Smooth muscle cell (in vitro differentiated cells): ENCODE results near the gene DPH7. TPM values are rescaled to one million over a fixed set of nuclear protein-coding genes. Genes with fewer than 3 reads are reported as not detected.

Source experiments
- DNase-seq: peaks from one replicate; lab custom pipeline; 2025; ENCODE audit not compliant: unreplicated experiment; lab: John Stamatoyannopoulos, UW
- H2AFZ ChIP-seq: fragments of 200-600 bp; sonication (generic); 2 replicates; pipeline ENCODE4 v1.6.0; 2016; ENCODE audit warnings: antibody characterized with exemption, low read depth, mild to moderate bottlenecking
- H3F3A ChIP-seq: fragments of 200-600 bp; sonication (generic); 2 replicates; pipeline ENCODE4 v1.6.0; 2017; ENCODE audit warnings: antibody characterized with exemption, low read depth
- H3K27ac ChIP-seq: fragments of 200-600 bp; sonication (generic); 2 replicates; pipeline ENCODE4 v1.5.1; 2016; ENCODE audit warnings: low read depth, mild to moderate bottlenecking
- H3K27me3 ChIP-seq: fragments of 200-600 bp; sonication (generic); 2 replicates; pipeline ENCODE4 v1.6.1; 2016; ENCODE audit warnings: low read depth, mild to moderate bottlenecking
- H3K36me3 ChIP-seq: fragments of 200-600 bp; sonication (generic); 2 replicates; pipeline ENCODE4 v1.5.1; 2016; ENCODE audit warnings: low read depth
- H3K4me1 ChIP-seq: fragments of 200-600 bp; sonication (generic); 2 replicates; pipeline ENCODE4 v1.5.1; 2016; ENCODE audit warnings: low read depth
- H3K4me2 ChIP-seq: fragments of 200-600 bp; sonication (generic); 2 replicates; pipeline ENCODE4 v1.6.0; 2016; ENCODE audit warnings: mild to moderate bottlenecking
- H3K4me3 ChIP-seq: fragments of 200-600 bp; sonication (generic); 2 replicates; pipeline ENCODE4 v1.5.1; 2016; ENCODE audit warnings: mild to moderate bottlenecking
- H3K79me2 ChIP-seq: fragments of 200-600 bp; sonication (generic); 2 replicates; pipeline ENCODE4 v1.6.0; 2016; ENCODE audit warnings: low read depth, mild to moderate bottlenecking
- H3K9ac ChIP-seq: fragments of 200-600 bp; sonication (generic); 2 replicates; pipeline ENCODE4 v1.6.0; 2016; ENCODE audit warnings: low read depth
- H3K9me3 ChIP-seq: fragments of 200-600 bp; sonication (generic); replicated peaks from 2 replicates; pipeline ENCODE4 v1.5.1; 2016; ENCODE audit warnings: low read depth
- H4K20me1 ChIP-seq: fragments of 200-600 bp; sonication (generic); 2 replicates; pipeline ENCODE4 v1.6.0; 2016; ENCODE audit warnings: low read depth
- CTCF ChIP-seq: fragments of 200-600 bp; sonication (generic); IDR thresholded peaks from 2 replicates; pipeline ENCODE4 v1.5.1; 2017; ENCODE audit warnings: borderline replicate concordance, mild to moderate bottlenecking, antibody characterized with exemption; ENCODE audit not compliant: insufficient read depth, poor library complexity, severe bottlenecking
- WGBS: methylation state at CpG from one replicate; pipeline ENCODE4 v1.1.7; 2016; ENCODE audit warnings: low lambda C conversion rate; 5-methylcytosine and 5-hydroxymethylcytosine counted together
- polyA plus RNA-seq: library from polyadenylated mRNA; unstranded; fragments of >200 nt; fragmentation: Nextera tagmentation; extraction: Ambion mirVana; gene quantifications from 2 replicates; pipeline ENCODE4 v1.2.1, GENCODE V29; 2016
- total RNA-seq: library from RNA; depleted of rRNA; stranded (reverse); fragments of >200 nt; gene quantifications from 2 replicates; pipeline ENCODE4 v1.2.3, GENCODE V29; 2014

The DPH7 gene
- total and polyA plus RNA-seq, 2 experiments from 2014 or later, result 18.2 to 21.8 TPM

GRCh38 chr9:137614631-137615386, 36.1 kb upstream of the DPH7 start:
- WGBS, result 98% methylated on average over 25 of the region's 25 CpGs

GRCh38 chr9:137613738-137614523, 35.2 kb upstream of the DPH7 start:
- Histone ChIP-seq H2AFZ (no peak overlapping the region), H3K27me3 (no peaks in the 10 kb centered on the region), H3K4me1 (peaks cover 6% of the 10 kb centered on the region), H3K9me3 (no peaks in the 10 kb centered on the region), H3K4me3 (no peak overlapping the region), H4K20me1 (no peaks in the 10 kb centered on the region), H3K4me2 (no peak overlapping the region), H3K9ac (no peak overlapping the region), H3K79me2 (peaks cover 30% of the 10 kb centered on the region), H3K36me3 (no peaks in the 10 kb centered on the region), H3K27ac (peak overlapping the region; percentile 96), H3F3A (no peaks in the 10 kb centered on the region)
- no peak for DNase-seq
- 95% methylated on average over 26 of the region's 27 CpGs for WGBS
- no peak for TF ChIP-seq CTCF

More at GRCh38 chr9:137614631-137615386, 36.1 kb upstream of the DPH7 start:
- Histone ChIP-seq H3K4me1 (peaks cover 6% of the 10 kb centered on the region), H3K9me3 (no peaks in the 10 kb centered on the region), H3K9ac (no peak overlapping the region), H3K27me3 (no peaks in the 10 kb centered on the region), H3K27ac (no peak overlapping the region), H3K4me2 (no peak overlapping the region), H2AFZ (no peak overlapping the region), H3F3A (peaks cover 6% of the 10 kb centered on the region), H3K36me3 (no peaks in the 10 kb centered on the region), H3K4me3 (no peak overlapping the region), H4K20me1 (peaks cover 6% of the 10 kb centered on the region), H3K79me2 (peaks cover 23% of the 10 kb centered on the region)
- DNase-seq, result no peak
- TF ChIP-seq CTCF, result no peak

- no peaks in the 10 kb centered on the region for H3K27me3 ChIP-seq
- DNase-seq, result no peak
- 95% methylated on average over 5 of the region's 5 CpGs for WGBS
- TF ChIP-seq CTCF, result no peak
- peak overlapping the region; percentile 96 for H3K27ac ChIP-seq
- H3K36me3 ChIP-seq, result no peaks in the 10 kb centered on the region
- H3K4me1 ChIP-seq, result peaks cover 6% of the 10 kb centered on the region
- H3K9me3 ChIP-seq, result no peaks in the 10 kb centered on the region
- no peaks in the 10 kb centered on the region for H4K20me1 ChIP-seq
- H3K9ac ChIP-seq, result no peak overlapping the region
- H2AFZ ChIP-seq, result no peak overlapping the region
- H3F3A ChIP-seq, result no peaks in the 10 kb centered on the region
- H3K4me2 ChIP-seq, result no peak overlapping the region
- no peak overlapping the region for H3K4me3 ChIP-seq
- H3K79me2 ChIP-seq, result peaks cover 30% of the 10 kb centered on the region
Measured at GRCh38 chr9:137613259-137613658, 34.5 kb upstream of the DPH7 start.
